ENCODE results near the gene DGLUCY. TPM values are rescaled to one million over a fixed set of nuclear protein-coding genes. Genes with fewer than 3 reads are reported as not detected.

DGLUCY gene
- total and polyA plus RNA-seq, 2 of the 13 experiments (the other 11 are each of a cell fraction or from before 2014, with no cell fraction given) = 14.8 to 36.3 TPM

GRCh38 chr14:91158091-91158790 lies 44.4 kb downstream of the DGLUCY start (continued):
- TF ChIP-seq TRAFD1 (CRISPR knock-in tag; IDR thresholded peaks at IDR 0.05; ENCODE audit: borderline replicate concordance) (no peak), ZNF562 (CRISPR knock-in tag; IDR thresholded peaks at IDR 0.05; ENCODE audit: borderline replicate concordance) (no peak), HIVEP1 (CRISPR knock-in tag; IDR thresholded peaks at IDR 0.05) (no peak), ZNF7 (CRISPR knock-in tag; IDR thresholded peaks at IDR 0.05) (no peak), NFIC (IDR thresholded peaks at IDR 0.05; ENCODE audit: low read length) (no peak), GABPA (IDR thresholded peaks at IDR 0.05; ENCODE audit: low read depth, low read length) (no peak), GABPA (CRISPR knock-in tag; IDR thresholded peaks at IDR 0.05; ENCODE audit: low read depth) (no peak), ZNF20 (CRISPR knock-in tag; IDR thresholded peaks at IDR 0.05) (no peak)

- Histone ChIP-seq H3K4me2 (ENCODE audit: low read depth, low read length) (no peak overlapping the region), H3K79me2 (ENCODE audit: insufficient read depth, low read length) (no peaks in the 10 kb centered on the region), H3K4me1 (ENCODE audit: insufficient read depth, low read length) (peaks cover 38% of the 10 kb centered on the region), H3K9ac (ENCODE audit: insufficient read depth, low read depth, low read length) (no peak overlapping the region), H4K20me1 (ENCODE audit: insufficient read depth, low read length) (peaks cover 6% of the 10 kb centered on the region; the same call in 1 of the 2 replicates), H3K27me3 (ENCODE audit: control insufficient read depth in 1 of 2, insufficient read depth in 2 of 2, low read length in 2 of 2) (no peaks in the 10 kb centered on the region), H3K4me3 (replicated peaks in 1 of 3; ENCODE audit: insufficient read depth in 1 of 3, low read depth in 2 of 3, low read length in 3 of 3) (no peak overlapping the region), H2AFZ (ENCODE audit: low read length) (no peak overlapping the region), H3K9me3 (ENCODE audit: low read length) (no peaks in the 10 kb centered on the region), H3K27ac (ENCODE audit: extremely low read length, insufficient read depth, low read length) (no peak overlapping the region), H3K36me3 (replicated peaks in 1 of 2; ENCODE audit: control insufficient read depth in 1 of 2, insufficient read depth in 2 of 2, low read length in 2 of 2) (peaks cover 16 to 42% of the 10 kb centered on the region in 2 experiments)
- CTCF ChIA-PET (ENCODE audit: low intra/inter-chr PET ratio, low total read pairs) = no interaction called here
- intact Hi-C loops (cut with micrococcal nuclease; ENCODE audit: unreplicated experiment) (no loop called here), in situ Hi-C loops (cut with HindIII; ENCODE audit: extremely low pct_ligation_motif_present, low pct_unique_long_range_greater_than_20kb) (no loop called here)
- WGBS (ENCODE audit: low lambda C conversion rate) = 96% methylated on average over 6 of the region's 6 CpGs
- POLR2A ChIA-PET = no interaction called here
- FAIRE-seq (no peak), ATAC-seq (no peak), DNase-seq (ENCODE audit: low spot score) (no peak)
- BruUV-seq (replicated peaks) = no TSS peak
- TF ChIP-seq SMC3 (IDR thresholded peaks at IDR 0.05; ENCODE audit: low read length) (no peak), ZNF281 (CRISPR knock-in tag; IDR thresholded peaks at IDR 0.05; ENCODE audit: borderline replicate concordance) (no peak), ZNF383 (CRISPR knock-in tag; IDR thresholded peaks at IDR 0.05; ENCODE audit: borderline replicate concordance) (no peak), AHR (CRISPR knock-in tag; IDR thresholded peaks at IDR 0.05) (no peak), ZNF3 (CRISPR knock-in tag; IDR thresholded peaks at IDR 0.05) (no peak), ZNF451 (CRISPR knock-in tag; IDR thresholded peaks at IDR 0.05) (no peak), KLF11 (CRISPR knock-in tag; IDR thresholded peaks at IDR 0.05) (no peak), KDM5B (CRISPR knock-in tag; IDR thresholded peaks at IDR 0.05; ENCODE audit: borderline replicate concordance) (no peak), SKI (IDR thresholded peaks at IDR 0.05; ENCODE audit: partially characterized antibody) (no peak), HMGA1 (CRISPR knock-in tag; conservative IDR thresholded peaks at IDR 0.05) (no peak)
Measured at GRCh38 chr14:91159182-91159581, 45.3 kb downstream of the DGLUCY start.

All from HepG2 (cell line).